HepG2 (cell line): ENCODE data around the gene FAAP100. TPM values are rescaled to one million over a fixed set of nuclear protein-coding genes. Genes with fewer than 3 reads are reported as not detected.

Experiments used
- ATAC-seq: fragments of 200-7000 bp; cut with Tn5 transposase; 3 replicates; pipeline ENCODE4 v1.9.1; 2020; ENCODE audit warnings: mild to moderate bottlenecking, moderate library complexity
- BruUV-seq: library from RNA; stranded (reverse); fragments of 400-500 nt; replicated peaks from 2 replicates; lab custom pipeline; 2021; lab: Mats Ljungman, UMichigan
- CTCF ChIA-PET: fragments of 300-600 bp; formaldehyde crosslinking; extraction: SDS; loops from one replicate; lab custom pipeline; 2021; ENCODE audit warnings: low total read pairs, inconsistent platforms, low intra/inter-chr PET ratio; lab: Yijun Ruan, JAX
- POLR2A ChIA-PET: fragments of 350-600 bp; sonication (Branson Sonifier 250); formaldehyde crosslinking; loops from one replicate; lab custom pipeline; 2020; ENCODE audit warnings: antibody characterized with exemption, inconsistent platforms; lab: Yijun Ruan, JAX
- DNase-seq: peaks from one replicate; pipeline ENCODE4 v3.0.0-alpha.2; 2015; ENCODE audit warnings: low spot score
- FAIRE-seq: peaks from 3 replicates; lab custom pipeline; 2011; peaks lifted over from hg19 to GRCh38; lab: Jason Lieb, UNC
- H2AFZ ChIP-seq: one replicate; pipeline ENCODE4 v1.6.1; 2011; ENCODE audit warnings: low read length, inconsistent platforms
- H3K27ac ChIP-seq: fragments of 300-600 bp; 3 replicates; pipeline ENCODE4 v1.8.0; 2011; ENCODE audit warnings: mixed run types, mild to moderate bottlenecking, mixed read lengths, low read length, inconsistent platforms; ENCODE audit not compliant: insufficient read depth; ENCODE audit errors: extremely low read length
- H3K27me3 ChIP-seq, 2 experiments: fragments of 200-600 bp in 1 of 2; 2 replicates in 1 of 2; 3 replicates in 1 of 2; pipeline versions ENCODE4 v1.6.0 to v1.8.0; 2011; ENCODE audit warnings: low read length in 2 of 2, mild to moderate bottlenecking in 2 of 2, moderate library complexity in 2 of 2, inconsistent platforms in 1 of 2; ENCODE audit not compliant: insufficient read depth in 2 of 2, control insufficient read depth in 1 of 2
- H3K36me3 ChIP-seq, 2 experiments: fragments of 200-600 bp in 1 of 2; replicated peaks in 1 of 2; 2 replicates in 1 of 2; 3 replicates in 1 of 2; pipeline versions ENCODE4 v1.5.1 to v1.8.0; 2011; ENCODE audit warnings: low read length in 2 of 2, inconsistent platforms in 1 of 2; ENCODE audit not compliant: insufficient read depth in 2 of 2, control insufficient read depth in 1 of 2
- H3K4me1 ChIP-seq: 2 replicates; pipeline ENCODE4 v1.5.1; 2012; ENCODE audit warnings: low read length, inconsistent platforms; ENCODE audit not compliant: insufficient read depth
- H3K4me2 ChIP-seq: 2 replicates; pipeline ENCODE4 v1.6.0; 2011; ENCODE audit warnings: low read depth, low read length, inconsistent platforms
- H3K4me3 ChIP-seq, 3 experiments: fragments of 200-600 bp in 1 of 3; sonication (generic), shearing (Covaris generic) in 1 of 3; replicated peaks in 1 of 3; 2 replicates each; pipeline ENCODE4 v1.5.1; 2011 to 2016; ENCODE audit warnings: low read length in 3 of 3, inconsistent platforms in 2 of 3, low read depth in 2 of 3, mild to moderate bottlenecking in 2 of 3, control low read depth in 1 of 3, mixed read lengths in 1 of 3; ENCODE audit not compliant: insufficient read depth in 1 of 3
- H3K79me2 ChIP-seq: one replicate; pipeline ENCODE4 v1.6.1; 2011; ENCODE audit warnings: low read length, inconsistent platforms; ENCODE audit not compliant: insufficient read depth
- H3K9ac ChIP-seq: 2 replicates; pipeline ENCODE4 v1.6.0; 2011; ENCODE audit warnings: mild to moderate bottlenecking, low read depth, low read length, inconsistent platforms; ENCODE audit not compliant: insufficient read depth
- H3K9me3 ChIP-seq: 2 replicates; pipeline ENCODE4 v1.5.1; 2012; ENCODE audit warnings: mild to moderate bottlenecking, low read length
- H4K20me1 ChIP-seq: 2 replicates; pipeline ENCODE4 v1.6.0; 2011; ENCODE audit warnings: inconsistent platforms, mild to moderate bottlenecking, low read length, moderate library complexity; ENCODE audit not compliant: insufficient read depth
- BRCA1 ChIP-seq: sonication (generic); formaldehyde crosslinking; IDR thresholded peaks from 2 replicates; pipeline ENCODE4 v1.4.0; 2020; ENCODE audit warnings: missing genetic modification reagents
- HOXD1 ChIP-seq: sonication (generic); formaldehyde crosslinking; IDR thresholded peaks from 2 replicates; pipeline ENCODE4 v1.5.0; 2020; ENCODE audit warnings: missing genetic modification reagents
- MLLT10 ChIP-seq: sonication (generic); formaldehyde crosslinking; IDR thresholded peaks from 2 replicates; pipeline ENCODE4 v1.4.0; 2020; ENCODE audit warnings: missing genetic modification reagents
- MTF1 ChIP-seq: sonication (generic); formaldehyde crosslinking; IDR thresholded peaks from 2 replicates; pipeline ENCODE4 v1.5.0; 2020; ENCODE audit warnings: missing genetic modification reagents
- ZNF33B ChIP-seq: sonication (generic); formaldehyde crosslinking; IDR thresholded peaks from 2 replicates; pipeline ENCODE4 v1.5.1; 2020; ENCODE audit warnings: mild to moderate bottlenecking, missing genetic modification reagents
- ZNF746 ChIP-seq: sonication (generic); formaldehyde crosslinking; IDR thresholded peaks from 2 replicates; pipeline ENCODE4 v1.8.0; 2022; ENCODE audit warnings: mild to moderate bottlenecking, missing genetic modification reagents
- ZNF768 ChIP-seq: sonication (generic); formaldehyde crosslinking; IDR thresholded peaks from 2 replicates; pipeline ENCODE4 v1.4.0; 2020; ENCODE audit warnings: missing genetic modification reagents
- WGBS: methylation state at CpG from one replicate; pipeline ENCODE4 v1.1.6; 2017; ENCODE audit warnings: low lambda C conversion rate; 5-methylcytosine and 5-hydroxymethylcytosine counted together
- in situ Hi-C: cut with HindIII; loops from 2 replicates; pipeline ENCODE4 v1.10.0; 2017; ENCODE audit warnings: low pct_unique_long_range_greater_than_20kb; ENCODE audit not compliant: extremely low pct_ligation_motif_present
- intact Hi-C: fragments of 100-400 bp; cut with micrococcal nuclease; formaldehyde crosslinking; loops from one replicate; pipeline ENCODE4 v1.10.0; 2022; ENCODE audit not compliant: unreplicated experiment
- polyA plus RNA-seq, 8 experiments: library from polyadenylated mRNA; depleted of rRNA in 3 of 8; stranded (reverse) in 7 of 8; unstranded in 1 of 8; fragments of >200 nt; fragmentation: Illumina TruSeq in 4 of 8; extraction: Trizol in 4 of 8; gene quantifications; 2 replicates each; pipeline versions ENCODE4 v1.2.1 to v1.2.3, GENCODE V29; 2011 to 2016; ENCODE audit warnings: low read depth in 4 of 8, missing spikeins in 1 of 8, mixed read lengths in 1 of 8; ENCODE audit not compliant: insufficient read depth in 1 of 8
- total RNA-seq, 5 experiments: library from RNA; depleted of rRNA; stranded (reverse); fragments of >200 nt; fragmentation: Illumina TruSeq; extraction: Trizol; gene quantifications; 2 replicates each; pipeline ENCODE4 v1.2.3, GENCODE V29; 2016; ENCODE audit warnings: low read depth in 1 of 5
- TF ChIP-seq, protein P1 (sequence below): IDR thresholded peaks from 2 replicates; pipeline ENCODE4 v1.6.1; 2016; ENCODE audit warnings: low read depth

The FAAP100 gene
- total and polyA plus RNA-seq, 2 of the 13 experiments (the other 11 are each of a cell fraction or from before 2014, with no cell fraction given) = 7.6 to 20.8 TPM

DNA sequence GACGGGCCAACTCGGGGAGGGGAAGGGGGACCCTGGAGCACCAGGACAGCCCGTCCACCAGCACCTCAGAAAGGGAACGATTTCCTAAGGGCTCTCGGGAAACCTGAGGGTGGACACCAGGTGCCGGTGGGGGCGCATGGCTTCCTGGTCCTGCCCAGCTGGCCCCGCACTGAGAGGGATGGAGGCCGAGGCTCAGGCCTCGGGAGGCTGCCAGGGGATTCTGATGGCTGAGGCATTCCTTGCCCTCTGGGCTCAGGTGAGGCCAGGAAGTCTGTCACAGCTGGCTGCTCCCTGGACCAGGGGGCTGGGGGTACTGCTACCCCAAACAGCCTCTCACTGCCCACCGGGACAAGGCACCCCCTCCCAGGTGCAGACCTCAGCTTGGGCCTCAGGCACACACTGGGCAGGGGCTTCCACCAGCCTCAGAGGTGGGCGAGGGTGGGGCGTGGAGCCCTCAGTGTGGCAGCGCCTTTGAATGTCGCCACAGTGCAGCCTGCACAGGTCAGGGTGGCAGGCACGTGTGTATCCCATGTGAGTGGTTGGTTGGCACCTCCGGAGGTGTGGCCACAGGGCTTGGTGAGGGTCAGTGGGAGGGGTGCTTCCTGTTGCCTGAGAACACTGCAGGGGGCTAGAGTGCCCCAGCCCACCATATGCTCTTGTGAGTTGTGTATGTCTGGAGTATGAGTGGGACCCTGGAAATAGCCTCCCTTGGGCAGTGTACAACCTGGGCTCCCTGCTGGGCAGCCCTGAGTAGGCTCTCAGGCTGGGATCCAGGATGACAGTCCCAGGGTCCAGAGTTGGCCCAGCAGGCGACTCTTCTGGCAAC is 27.9 kb downstream of the FAAP100 start:
- no TSS peak for BruUV-seq
- POLR2A ChIA-PET = interaction anchor here (2.6 kb wide), 1 partner anchor 12 kb away, joined by 21 read pairs; the partner anchor contains the start of gene ACTG1
- ATAC-seq = no peak
- H3K27me3 ChIP-seq = peaks cover 18 to 84% of the 10 kb centered on the region in 2 experiments
- H4K20me1 ChIP-seq = peaks cover 1% of the 10 kb centered on the region; the same call in 1 of the 2 replicates
- no peaks in the 10 kb centered on the region for H3K36me3 ChIP-seq
- H3K9ac ChIP-seq = no peak overlapping the region
- DNase-seq = no peak
- no peak overlapping the region for H3K4me3 ChIP-seq
- 41% methylated on average over 11 of the region's 18 CpGs for WGBS
- in situ Hi-C loops = no loop called here
- H3K27ac ChIP-seq = no peak overlapping the region
- H3K79me2 ChIP-seq = no peaks in the 10 kb centered on the region
- TF ChIP-seq MLLT10 (CRISPR knock-in tag) = no peak
- TF ChIP-seq BRCA1 (CRISPR knock-in tag) = no peak
- no peak for TF ChIP-seq MTF1 (CRISPR knock-in tag)
- TF ChIP-seq ZNF768 (CRISPR knock-in tag) = peak; percentile 13; the same call in 1 of the 2 replicates
- TF ChIP-seq HOXD1 = 0 out of 2 replicates have a peak, but pooled peaks have one; percentile 1
- TF ChIP-seq ZNF746 (CRISPR knock-in tag) = no peak
- TF ChIP-seq ZNF33B (CRISPR knock-in tag) = no peak
- TF ChIP-seq, protein P1, sequence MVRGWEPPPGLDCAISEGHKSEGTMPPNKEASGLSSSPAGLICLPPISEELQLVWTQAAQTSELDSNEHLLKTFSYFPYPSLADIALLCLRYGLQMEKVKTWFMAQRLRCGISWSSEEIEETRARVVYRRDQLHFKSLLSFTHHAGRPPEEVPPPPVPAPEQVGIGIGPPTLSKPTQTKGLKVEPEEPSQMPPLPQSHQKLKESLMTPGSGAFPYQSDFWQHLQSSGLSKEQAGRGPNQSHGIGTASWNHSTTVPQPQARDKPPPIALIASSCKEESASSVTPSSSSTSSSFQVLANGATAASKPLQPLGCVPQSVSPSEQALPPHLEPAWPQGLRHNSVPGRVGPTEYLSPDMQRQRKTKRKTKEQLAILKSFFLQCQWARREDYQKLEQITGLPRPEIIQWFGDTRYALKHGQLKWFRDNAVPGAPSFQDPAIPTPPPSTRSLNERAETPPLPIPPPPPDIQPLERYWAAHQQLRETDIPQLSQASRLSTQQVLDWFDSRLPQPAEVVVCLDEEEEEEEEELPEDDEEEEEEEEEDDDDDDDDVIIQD = no peak
- TF ChIP-seq, all 625 proteins: peak for 2
- Histone ChIP-seq H3K4me1 (peaks cover 38% of the 10 kb centered on the region), H3K4me2 (no peak overlapping the region), H3K9me3 (no peaks in the 10 kb centered on the region), H2AFZ (no peak overlapping the region)
- FAIRE-seq = no peak
- CTCF ChIA-PET = interaction anchor here (1.0 kb wide), 1 partner anchor 271 kb away, joined by 3 read pairs; no protein-coding TSS in a partner anchor
- intact Hi-C loops = no loop called here
